ENCODE measurements around the gene MBD1.
"Not testable (repeated sequence)": the region's sequence is repeated elsewhere in the genome, so short reads cannot be mapped to it uniquely, and the experiment has no call there.

The MBD1 gene

DNA sequence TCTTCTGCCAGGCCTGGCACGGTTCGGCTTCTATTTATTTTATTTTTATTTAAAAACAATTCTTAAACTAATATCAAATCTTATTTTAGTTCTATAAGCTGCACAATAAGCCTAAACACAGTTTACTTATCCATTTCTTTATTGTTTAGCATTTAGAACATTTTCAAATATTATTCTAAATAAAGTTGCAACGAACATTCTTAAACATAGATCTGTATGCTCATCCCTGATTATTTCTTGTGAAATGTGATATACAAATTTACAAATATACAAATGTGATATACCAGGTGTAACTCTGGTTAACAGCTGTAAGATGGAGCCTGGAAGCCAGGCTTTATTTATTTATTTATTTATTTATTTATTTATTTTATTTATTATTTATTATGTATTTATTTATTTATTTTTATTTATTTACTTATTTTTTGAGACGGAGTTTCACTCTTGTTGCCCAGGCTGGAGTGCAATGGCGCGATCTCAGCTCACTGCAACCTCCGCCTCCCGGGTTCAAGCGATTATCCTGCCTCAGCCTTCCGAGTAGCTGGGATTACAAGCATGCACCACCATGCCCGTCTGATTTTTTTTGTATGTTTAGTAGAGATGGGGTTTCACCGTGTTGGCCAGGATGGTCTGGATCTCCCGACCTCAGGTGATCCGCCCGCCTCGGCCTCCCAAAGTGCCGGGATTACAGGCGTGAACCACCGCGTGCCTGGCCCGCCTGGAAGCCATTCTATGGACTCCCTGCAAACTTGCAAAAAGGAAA, 7.2 kb upstream of the MBD1 start:
- not testable (repeated sequence) for DNase-seq

DNA sequence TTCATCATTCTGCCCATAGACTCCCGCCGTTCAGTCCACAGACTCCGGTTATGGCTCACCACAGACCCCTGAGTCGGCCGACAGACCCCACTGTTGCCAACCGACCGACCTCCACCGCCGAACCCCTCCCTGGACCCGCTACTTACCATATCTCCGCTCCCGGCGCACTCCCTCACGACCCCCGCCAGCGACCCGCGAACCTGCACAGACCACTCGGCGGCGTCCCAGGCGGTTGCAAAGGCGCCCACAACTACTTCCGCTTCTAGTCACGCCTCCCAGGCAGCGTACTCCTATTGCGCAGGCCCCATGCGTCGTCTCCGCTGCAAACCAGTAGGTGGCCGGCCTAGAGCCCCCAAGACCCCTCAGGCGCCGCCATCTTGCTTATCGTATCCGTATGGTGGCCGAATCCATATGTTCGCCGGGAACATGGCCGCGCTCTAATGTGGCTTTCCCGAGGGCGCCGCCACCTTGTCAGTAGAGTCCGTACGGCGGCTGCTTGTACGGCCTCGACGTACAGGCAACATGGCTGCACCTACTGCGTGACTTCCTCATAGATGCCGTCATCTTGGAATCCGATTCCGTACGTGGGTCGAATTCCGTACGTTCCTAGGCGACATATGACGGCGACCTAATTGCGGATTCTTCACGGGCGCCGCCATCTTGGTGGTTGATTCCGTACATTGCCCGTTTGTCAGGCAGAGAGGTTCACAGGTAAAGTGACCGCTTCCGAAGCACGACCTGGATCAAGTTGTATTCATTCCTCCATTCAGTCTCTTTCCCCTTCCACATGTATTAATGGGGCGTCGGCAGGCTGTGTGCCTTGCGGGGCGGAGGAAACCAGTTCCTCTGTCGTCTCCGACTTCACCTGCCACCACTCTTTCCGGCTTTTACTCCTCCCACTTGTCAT, 6.4 kb upstream of the MBD1 start, which contains the start of gene CXXC1:
Gene CXXC1, minus strand, starts transcription at position 252 of the 907 bp plus-strand sequence. Its CDS starts 103 bp downstream, at position 149.
- DNase-seq = peak; percentile 95

DNA sequence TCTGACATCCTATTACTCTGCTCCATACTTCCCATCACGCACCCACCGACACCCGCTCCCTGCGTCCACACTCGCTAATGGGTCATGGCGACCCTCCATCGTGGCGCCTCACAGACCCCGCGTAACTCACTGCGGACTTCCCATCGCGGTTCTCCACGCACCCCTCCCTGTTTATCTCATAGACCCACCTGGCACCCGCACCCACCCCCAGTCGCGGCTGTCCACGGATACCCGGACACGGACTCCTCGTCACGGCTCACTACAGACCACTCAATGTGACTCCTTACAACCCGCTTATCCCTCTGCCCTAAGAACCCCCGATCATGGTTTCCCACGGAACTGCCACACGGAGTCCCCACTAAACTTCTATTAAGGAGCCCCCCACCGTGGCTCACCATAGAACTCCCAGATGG, 5.7 kb upstream of the MBD1 start:
- DNase-seq = no peak

DNA sequence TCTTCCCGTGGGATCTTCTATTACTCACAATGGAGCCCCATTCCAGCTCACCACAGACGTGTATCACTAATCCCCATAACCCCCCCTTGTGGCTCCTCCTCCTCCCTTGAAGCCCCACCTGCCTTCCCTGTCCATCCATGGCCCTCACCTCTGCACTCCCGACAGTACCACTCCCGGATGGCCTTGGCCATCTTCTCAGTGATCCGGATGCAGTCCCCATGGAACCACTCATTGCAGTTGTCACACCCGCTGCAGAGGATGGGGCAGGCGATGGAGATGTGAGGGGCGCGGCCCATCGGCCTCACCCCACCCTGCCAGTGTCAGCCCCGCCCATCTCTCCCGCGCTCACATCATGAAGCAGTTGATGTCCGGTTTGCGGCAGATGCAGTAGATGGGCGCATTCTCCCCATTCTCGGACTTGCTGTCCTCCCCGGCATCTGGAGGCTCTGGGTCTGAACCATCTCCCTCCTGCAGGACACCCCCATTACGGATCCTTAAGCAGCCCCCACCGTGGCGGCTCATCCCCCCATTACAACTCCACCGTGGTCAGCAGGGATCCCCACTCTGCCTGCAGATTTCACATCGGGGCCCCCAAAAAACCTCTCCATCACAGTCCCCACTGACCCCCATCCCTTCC, 5.2 kb upstream of the MBD1 start:
- DNase-seq = peak; percentile 23

DNA sequence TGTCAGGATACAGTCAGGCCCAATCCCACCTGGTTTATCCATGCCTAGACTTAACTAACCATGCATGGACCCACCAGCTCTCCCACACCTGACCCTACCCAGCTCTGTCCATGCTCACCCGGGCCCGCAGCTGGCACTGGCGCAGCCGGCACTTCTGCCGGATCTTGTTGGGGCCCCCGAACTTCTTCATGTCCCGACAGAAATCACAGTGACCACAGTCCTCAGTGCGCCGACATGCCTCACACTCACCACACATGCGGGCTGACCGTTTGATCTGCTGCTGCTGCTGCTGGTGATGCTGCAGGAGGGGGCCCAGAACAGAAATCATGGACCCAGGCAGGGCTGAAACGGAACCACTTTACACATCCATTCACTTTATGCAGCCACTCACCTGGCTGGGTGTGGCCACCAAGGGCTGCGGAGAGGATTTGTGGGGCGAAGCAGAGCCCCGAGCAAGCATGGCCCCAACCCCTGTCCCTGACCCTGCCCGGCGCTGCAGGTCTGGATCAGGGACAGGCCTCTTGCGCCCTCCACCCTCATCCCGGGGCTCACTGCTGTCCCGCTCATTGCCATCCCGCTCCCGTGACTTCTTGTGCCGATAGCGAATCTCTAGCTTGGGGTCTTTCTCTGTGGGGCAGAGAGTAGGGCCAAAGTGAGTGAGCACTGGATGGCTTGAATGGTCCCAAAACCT, 4.5 kb upstream of the MBD1 start:
- DNase-seq = no peak

DNA sequence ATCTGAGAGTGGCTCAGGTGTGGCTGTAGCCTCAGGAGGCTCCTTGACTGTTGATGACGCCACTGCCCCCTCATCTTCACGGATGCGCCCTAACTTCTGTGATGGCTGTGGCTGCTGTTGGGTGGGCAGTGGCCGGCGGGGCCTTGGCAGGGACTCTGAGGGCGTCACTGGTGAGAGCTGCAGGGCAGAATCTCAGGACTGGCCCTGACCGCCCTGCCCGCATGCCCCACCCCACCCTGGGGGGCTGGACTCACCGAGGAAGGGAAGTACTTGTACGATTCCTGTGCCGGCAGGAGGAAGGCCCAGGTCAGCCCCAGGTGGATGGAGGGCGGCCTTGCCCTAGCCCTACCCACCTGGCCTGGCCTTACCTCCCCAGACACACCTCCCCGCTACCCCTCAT, 3.7 kb upstream of the MBD1 start:
- no peak for DNase-seq

DNA sequence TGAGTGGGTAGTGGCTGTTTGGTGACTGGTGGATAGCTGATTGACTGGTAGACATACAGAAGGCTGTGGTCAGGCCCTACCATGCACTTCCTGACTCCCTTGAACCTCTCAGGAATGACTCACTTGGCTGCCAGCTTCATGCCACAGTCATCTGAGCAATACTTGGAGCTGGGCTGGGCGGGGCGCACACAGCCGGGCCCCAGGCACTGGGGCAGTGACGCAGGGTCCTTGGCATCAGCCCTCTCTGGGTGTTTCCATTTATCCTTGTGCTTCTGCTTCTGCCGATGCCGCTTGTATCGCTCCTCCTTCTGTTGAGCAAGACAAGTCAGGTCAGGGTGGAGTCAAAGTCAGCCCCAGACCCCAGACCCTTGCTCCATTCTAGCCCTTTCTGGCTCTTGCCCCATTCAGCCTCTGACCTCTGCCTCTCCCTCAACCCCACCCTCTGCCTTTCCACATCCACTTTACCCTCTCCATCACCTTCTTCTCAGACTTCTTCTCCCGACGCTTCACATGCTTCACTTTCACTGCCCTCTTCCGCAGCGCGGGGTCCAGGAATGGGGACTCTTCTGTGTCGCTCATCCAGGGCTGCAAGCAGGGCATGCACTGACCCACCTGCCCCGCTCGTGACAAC, 3.0 kb upstream of the MBD1 start:
- peak; percentile 14 for DNase-seq

DNA sequence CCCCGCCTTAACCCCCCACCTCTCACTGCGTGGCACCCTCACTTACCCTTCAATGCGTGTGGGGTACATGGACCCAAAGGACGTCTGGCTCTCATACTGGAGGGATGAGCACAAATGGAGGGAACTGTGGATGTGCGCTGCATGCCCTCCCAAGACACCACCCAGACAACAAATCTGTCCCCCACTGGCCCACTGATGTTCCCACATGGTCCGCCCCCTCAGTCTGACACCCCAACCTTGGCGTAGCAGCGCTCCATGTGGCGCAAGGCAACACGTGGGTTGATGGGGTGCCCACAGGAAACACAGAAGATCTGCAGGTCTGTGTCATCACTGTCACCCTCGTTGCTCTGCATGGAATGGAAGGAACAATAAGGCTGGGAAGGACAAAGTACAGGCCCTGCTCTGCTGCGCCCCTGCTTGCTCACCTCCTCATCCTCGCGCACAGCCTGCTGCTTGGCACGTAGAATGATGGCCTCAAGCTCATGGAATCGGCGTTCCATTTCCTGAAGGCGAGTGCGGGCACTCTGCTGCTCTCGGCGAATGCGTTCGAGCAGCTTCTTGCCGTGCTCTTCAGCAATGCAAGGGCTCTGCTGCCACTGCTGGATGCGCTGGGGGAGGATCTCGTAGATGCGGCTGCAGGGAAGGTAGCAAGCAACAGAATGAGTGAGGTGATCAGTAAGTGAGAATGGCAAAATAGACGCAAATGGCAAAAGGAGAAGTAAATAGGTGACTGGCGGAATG, 2.3 kb upstream of the MBD1 start:
- DNase-seq = no peak

DNA sequence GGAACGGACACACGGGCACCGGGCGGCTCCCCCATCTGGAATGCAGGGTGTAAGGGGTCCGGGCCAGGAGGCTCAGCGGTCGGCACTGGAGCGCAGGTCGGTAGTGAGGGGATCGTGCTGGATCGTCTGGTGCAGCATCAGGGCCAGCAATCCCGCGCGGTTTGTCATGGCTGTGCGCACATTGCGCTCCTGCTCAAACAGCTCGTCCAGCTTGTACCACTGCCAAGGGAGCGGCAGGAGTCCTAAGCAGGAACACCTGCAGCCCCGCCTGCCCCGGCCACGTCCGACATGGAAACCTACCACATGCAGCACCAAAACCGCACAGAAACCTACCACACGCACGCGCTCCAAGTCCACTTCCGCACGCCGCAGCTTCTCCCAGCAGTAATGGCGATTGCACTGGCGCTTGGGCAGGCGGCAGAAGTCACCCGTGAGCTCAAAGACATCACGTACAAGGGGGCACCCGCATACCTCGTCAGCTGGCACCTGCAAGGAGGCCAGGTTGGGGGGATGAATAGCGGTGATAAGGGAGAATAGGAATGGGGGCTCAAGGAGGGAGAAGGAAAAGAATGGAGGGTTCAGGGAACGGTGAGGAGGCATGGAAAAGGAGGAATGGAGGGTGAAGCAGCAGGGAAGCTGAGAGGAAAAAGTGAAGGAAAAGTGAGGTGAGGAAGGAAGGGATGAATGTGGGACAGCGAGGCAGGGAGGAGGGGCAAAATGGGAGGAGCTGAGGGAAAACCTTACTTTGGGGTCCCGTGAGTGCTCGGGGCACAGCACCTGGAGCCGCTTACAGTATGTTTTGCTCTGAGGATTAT, 1.4 kb upstream of the MBD1 start:
- no peak for DNase-seq

DNA sequence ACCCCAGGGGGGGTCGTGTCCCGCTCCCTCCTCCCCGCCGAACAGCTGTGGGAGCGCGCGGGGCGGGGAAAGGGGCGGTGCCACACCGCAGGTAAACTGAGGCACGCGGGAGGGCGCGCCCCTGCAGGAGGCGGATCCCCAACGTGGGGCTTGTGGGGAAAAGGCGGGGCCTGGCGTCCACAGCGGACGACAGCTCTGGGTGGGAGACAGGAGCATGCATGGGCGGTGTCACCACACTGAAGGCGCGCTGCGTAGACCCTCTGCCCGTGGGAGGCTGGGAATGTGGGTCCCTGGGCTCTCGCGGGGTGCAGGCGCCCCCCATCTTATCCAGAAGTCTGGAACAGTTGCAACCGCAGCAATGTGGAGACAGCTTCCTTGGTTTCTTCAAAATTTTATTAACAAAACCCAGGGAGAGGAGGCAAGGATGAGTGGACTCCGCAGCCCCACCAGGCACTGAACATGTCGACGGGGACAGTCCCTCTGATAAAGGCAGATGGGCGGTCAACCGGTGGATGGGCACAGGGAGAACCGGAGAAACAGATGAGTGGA, 723 bp upstream of the MBD1 start:
- DNase-seq = no peak

DNA sequence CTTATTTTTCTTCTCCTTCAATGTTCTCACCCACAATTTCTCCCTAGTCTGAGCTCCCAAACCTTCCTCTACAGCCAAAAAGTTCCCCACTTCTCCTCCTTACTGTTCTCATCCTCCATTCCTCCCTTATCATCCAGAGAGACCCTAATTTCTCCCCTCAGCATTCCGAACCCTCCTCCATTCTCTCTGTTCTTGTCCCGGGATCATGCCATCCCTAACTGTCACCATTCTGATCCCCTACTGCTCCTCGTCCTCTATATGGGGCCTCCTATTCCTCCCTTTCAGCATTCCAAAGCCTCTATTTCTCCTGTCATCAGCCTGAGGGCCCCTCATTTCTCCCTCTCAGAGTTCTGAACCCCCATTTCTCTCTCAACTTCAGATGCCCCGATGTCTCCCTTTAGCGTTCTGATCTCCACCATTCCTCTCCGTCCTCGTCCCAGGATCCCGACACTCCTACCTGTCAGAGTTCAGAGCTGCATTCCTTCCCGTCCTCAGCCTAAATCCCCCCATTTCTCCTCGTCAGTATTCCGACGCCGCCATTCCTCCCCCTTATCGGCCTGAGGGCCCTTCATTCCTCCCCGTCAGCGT, 522 bp downstream of the MBD1 start:
- DNase-seq = no peak

DNA sequence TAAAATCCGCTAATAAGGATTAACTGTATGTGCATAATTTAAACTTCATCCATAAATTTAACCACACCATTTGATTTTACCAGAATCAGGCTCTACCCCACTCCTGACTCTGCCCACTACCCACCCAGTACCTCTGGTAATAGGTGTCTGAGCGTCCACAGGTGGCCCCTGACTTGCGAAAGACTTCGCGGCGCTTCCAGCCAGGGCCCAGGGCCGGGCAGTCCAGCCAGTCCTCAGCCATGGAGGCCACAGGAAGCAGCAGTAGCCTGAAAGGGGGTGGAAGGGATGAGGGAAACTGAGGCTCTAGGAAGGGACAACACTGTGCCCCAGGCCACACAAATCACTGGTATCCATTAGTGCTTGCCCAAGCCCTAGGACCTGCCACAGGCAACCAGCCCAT, 1.6 kb downstream of the MBD1 start:
- no peak for DNase-seq

DNA sequence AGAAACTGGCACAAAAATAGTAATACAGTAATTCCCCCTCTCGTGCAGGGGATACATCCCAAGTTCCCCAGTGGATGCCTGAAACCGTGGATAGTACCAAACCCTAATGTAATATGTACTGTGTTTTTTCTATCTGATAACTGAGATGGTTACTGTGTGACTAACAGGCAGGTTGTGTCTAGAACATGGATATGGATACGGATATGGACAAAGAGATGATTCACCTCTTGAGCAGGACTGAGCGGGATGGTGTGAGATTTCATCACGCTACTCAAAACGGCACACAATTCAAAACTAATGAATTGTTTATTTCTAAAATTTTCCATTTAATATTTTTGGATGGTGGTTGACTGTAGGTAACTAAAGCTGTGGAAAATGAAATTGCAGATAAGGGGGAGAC, 3.4 kb downstream of the MBD1 start:
- DNase-seq = peak; percentile 62

DNA sequence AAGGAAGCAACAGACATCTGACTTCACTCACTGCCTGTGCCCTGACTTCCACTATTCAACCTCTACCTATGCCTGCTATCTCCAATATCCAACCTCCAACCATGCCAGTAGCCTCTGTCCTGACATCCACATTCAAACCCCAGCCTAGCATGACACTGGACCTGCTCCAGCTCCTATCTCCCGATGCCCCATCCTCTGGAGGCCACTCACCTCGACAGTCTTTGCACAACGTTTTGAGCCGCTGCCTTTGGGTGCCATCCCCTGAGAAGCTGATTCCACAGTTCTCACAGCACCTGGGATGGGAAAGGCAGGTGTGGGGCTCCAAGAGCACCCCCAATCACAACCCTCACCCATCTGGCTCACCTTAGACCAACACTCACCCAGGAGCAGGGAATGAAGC, 4.9 kb downstream of the MBD1 start:
- no peak for DNase-seq

DNA sequence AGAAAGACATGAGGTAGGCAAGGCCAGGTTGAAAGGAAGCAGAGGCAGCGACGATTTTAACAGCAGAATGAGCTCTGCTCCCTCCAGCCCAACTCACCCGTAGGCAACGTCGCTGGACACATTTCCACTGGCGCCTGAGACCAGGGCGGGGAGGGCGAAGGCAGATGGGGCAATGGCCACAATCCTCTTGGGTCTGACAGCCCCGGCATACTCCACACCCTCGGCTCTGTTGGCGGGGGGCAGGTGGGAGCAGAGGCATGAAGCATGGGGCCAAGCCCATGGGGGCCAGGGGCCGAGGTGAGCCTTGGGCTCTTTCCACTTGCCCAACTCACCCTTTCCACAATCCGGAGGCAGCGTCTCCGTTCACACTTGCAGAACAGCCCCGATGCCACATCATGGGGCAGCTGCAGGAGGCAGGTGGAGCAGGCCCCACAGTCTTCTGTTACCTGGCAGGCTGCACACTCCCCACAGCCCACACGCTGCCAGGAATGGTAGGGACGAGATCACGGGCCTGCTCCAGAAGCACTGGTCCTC, 5.8 kb downstream of the MBD1 start:
- DNase-seq = no peak

DNA sequence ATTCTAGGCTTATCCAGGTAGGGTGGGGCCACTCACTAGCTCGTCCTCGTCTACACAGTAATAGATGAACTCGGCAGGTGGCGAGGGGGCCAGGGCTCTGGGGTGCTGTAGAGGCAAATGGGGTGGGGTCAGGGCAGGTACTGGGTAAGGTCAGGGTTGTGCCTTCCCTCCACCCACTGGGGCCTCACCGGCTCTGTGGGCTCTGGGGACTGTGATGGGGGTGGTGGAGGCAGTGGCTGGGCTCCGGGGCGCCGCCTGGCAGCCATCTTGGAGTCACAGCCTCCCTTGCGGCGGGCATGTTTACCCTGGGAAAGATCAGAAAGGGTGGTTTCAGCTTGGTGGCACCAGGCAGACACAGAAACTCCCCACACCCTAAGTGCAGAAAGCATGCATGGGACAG, 6.4 kb downstream of the MBD1 start:
- no peak for DNase-seq

DNA sequence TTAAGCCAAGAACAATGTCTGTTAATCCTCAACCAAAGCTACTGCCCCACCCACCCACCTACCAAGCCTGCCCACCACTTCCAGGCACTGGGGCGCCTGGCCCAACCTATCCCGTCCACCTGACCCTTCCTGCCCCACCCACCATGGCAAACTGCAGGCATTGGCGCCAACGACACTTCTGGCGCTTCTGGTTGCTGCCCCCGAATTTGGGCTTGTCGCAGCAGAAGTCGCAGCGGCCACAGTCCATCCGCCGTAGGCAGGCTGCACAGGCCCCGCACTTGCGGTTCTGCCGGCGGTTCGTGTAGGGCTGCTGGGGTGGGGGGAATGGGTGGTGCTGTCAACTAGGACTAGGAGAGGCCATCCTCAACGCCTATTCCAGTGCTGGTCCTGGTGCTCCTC, 7.3 kb downstream of the MBD1 start:
- no peak for DNase-seq

DNA sequence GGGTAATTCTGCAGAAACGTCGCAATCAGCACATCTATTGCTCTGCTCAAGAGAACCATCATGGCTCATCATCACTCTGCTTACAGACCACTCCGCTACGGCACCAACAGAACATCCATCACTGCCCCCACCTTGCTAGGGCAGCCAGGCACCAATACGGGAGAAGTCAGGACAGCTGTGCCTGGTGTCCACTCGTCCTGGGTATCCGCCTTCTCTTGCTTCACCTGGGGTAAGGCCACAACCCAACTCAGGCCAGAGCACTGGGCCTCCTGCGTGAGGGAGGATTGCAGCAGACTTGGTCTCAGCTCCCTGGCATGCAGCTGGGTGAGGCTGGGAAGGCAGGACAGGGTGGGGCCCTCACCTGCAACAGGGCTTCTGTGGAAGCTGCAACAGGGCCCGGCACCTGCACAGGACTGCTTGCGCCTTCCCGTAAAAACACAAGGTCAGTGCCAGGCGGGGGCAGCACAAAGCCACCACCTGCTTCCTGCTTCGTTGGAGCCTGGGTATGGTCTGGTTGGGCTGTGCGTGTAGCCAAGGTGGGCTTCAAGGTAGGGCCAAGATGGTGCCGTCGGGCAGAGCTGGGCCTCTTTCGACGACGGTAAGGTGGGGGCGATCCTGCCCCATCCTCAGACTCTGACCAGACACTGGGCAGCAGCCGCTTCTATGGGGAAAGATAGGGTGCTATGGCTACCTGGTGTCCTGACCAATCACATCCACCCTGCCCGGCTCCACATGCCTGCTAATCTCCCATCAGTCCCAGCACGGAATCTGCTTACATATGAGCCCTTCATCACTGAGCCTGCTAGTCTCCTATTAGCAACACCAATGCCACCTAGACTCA, 7.9 kb downstream of the MBD1 start:
- DNase-seq = no peak

DNA sequence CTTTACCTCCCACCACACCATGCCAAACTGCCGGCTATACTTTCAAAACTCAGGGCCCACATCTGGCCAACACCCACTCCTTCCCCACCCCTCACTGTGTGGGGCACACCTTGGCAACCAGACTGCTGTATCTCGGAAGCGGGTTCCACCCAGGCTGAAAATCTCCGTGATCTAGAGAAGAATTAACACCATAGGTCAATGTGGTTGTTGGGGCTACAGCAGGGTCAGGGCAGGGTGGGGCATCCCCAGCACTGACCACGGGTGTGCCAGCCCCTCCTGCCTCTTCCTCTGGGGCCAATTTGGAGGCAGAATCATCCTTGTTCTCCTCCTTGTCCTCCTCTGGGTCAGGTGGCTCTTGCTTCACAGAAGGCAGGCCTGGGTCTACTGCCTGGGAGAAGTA, 8.8 kb downstream of the MBD1 start:
- no peak for DNase-seq

Data from NCI-H226 (cell line).